ENCODE data around the gene TTC21B. TPM values are rescaled to one million over a fixed set of nuclear protein-coding genes. Genes with fewer than 3 reads are reported as not detected.
"Not testable (repeated sequence)": the region's sequence is repeated elsewhere in the genome, so short reads cannot be mapped to it uniquely, and the experiment has no call there.

The TTC21B gene
- polyA plus RNA-seq, 3 donors, result 4.4 to 6.3 (median 5.8) TPM

DNA sequence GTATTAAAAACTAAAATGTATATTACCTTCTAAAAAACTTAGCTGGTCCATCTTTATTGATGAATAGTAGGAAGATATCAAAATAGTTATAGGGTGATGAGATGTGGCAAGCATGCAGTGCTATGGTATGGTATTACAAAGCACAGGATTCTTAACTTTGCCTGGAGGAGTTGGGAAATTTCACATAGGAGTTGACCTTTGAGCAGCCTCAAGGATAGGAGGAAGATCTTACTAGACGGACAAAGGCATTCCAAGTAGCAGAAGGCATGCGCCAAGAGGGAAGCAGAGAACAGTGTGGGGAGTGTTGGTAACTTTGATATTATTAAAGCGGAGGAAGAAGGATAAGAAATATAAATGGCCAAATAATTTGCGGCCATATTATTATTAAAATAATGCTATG lies 60.0 kb downstream of the TTC21B start:
- no peak overlapping the region for H3K27ac ChIP-seq (ENCODE audit: low read depth, low read length)
- 92 to 94% (median 93%) methylated on average over 4 of the region's 4 CpGs for WGBS, 3 donors

DNA sequence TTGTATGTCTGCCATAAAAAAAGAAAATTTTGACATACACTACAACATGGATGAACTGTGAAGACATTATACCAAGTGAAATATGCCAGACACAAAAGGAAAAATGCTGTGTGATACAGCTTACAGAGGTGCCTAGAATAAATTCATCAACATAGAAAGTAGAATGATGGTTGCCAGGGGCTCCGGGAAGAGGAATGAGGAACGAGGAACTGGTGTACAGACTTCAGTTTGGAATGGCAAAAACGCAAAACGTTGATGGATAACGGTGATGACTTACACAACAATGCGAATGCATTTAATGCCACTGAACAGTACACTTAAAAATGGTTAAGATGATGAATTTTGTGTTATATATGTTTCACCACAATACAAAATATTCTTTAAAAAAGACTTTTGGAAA lies 61.0 kb downstream of the TTC21B start:
- WGBS, 3 donors, result 91 to 99% (median 95%) methylated on average over 6 of the region's 6 CpGs

DNA sequence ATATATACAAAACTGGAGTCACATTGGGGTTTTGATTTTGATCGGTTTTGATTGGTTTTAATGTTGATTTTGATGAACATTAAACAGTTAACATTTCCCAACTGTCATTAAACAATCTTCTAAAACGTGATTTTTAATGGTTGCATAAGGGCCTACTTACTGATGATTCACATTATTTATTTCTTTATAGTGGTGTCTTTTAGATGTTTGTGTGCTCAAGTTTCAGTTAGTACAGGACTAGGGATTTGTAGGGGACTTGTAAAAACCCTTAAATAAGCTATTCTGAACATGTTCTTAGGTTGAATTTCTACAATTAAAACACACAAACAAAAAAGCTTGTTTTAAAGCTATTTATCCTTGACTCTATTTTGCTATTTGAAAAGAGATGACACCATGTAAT lies 61.6 kb downstream of the TTC21B start:
- WGBS, 3 donors, result 69 to 72% (median 71%) methylated on average over 2 of the region's 2 CpGs
- H3K27ac ChIP-seq (ENCODE audit: low read depth, low read length), result no peak overlapping the region

More for the DNA sequence above, 61.0 kb downstream of the TTC21B start:
- no peak overlapping the region for H3K27ac ChIP-seq (ENCODE audit: low read depth, low read length)

DNA sequence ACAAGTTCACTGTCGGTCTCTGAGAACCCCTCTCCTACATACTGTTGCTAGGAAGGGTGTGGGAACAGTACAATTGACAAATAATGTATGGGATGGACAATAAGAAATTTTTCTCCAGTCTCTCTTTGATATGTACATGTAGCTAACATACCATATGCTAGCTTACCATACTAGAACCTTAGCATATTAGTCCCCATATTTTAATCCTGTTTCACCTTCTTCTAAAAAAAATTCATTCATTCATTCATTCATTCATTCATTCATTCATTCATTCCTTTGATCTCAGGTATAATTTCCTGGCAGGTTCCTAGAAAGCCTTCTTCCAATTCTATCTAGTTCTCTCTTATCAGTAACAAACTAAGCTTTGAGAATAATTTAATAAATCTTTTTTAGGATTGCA lies 62.2 kb downstream of the TTC21B start:
- H3K27ac ChIP-seq (ENCODE audit: low read depth, low read length), result no peak overlapping the region
- WGBS, 3 donors, result 100% methylated on average over 1 of the region's 1 CpG

DNA sequence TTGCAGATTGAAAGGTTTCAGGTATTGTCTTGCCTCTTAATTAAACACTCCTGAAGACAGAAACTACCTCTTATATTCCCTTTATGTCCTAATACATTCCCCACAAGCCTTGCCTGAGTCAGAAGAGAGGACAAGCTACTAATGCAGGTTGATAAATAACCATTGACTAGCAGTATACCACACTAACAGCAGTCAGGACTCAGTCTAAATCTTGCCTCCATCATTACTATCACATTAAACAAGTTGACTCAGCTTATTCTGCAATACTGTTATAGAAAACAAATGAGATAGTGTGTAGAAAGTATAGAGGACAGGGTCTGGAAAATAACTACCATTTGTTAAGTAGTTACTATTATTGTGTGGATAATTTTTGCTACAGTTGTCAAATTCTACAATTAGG lies 63.8 kb downstream of the TTC21B start:
- H3K27ac ChIP-seq (ENCODE audit: low read depth, low read length), result no peak overlapping the region

DNA sequence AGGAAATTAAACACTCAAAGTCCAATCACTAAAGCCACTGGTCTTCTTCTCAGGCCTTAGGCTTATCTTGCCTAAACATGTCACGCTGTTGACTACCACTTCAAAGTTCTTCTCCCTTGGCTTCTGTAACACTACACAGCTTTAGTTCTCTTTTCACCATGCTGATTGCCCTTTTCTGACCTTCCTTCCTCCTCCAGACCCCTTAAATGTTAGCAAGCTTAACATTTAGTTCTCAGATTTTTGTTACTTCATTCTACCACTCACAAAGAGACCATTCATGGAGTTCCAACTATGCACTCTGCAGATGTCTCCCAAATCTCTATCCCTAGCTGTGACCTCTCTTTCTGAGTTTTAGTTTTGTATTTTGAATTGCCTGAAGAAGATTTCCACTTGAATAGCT lies 64.4 kb downstream of the TTC21B start:
- no peak overlapping the region for H3K27ac ChIP-seq (ENCODE audit: low read depth, low read length)
- 42 to 77% (median 68%) methylated on average over 1 of the region's 1 CpG for WGBS, 3 donors

DNA sequence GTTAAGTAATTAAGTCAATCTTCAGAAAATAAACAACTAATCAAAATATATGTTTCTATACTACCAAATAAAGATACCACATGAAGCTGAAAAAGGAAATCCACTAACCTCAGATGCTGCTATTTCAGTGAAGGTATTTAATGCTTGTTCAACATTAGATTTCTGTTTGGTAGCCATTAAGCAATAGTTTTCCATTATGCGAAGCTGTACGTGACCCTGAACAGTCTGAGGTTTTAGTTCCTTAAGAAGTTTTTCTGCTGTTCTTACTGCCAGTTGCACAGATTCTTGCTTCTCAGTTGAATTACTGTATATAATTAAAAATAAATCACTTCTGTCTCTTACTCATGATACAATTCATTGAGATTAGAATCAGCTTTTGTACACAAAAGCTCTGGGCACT lies 65.4 kb downstream of the TTC21B start:
- WGBS, 3 donors, result 76 to 89% (median 78%) methylated on average over 2 of the region's 2 CpGs
- H3K27ac ChIP-seq (ENCODE audit: low read depth, low read length), result no peak overlapping the region

DNA sequence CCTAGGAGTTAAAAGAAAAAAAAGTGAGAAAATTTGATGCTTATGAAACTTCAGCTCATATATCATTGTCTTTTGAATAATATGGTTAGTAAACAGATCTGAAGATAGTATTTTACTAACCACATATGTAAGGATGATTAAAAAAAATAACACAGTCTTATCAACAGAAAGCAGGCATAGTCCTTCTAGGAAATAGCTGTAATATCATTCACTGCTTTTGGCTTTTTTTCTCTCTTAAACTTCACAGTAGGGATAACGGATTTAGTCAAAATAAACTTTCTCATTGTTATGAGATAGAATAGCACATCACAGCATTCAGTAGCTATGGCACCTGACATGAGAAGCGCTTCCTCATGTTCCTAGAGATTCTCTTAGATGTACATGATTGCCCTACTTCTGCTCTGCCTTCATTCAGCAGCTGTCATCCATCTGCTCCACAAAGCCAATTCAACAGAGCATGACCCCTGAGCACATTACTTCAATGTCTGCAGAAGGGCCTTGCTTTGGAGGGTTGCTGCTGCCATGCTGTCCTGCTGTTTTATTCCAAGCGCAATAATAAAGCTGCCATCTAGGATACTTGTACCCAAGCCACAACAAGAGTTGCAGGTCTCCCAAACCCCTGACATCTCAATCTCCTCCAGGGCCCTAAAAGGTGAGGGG lies 67.0 kb downstream of the TTC21B start:
- 94 to 99% (median 97%) methylated on average over 3 of the region's 3 CpGs for WGBS, 3 donors
- no peak overlapping the region for H3K27ac ChIP-seq (ENCODE audit: low read depth, low read length)

DNA sequence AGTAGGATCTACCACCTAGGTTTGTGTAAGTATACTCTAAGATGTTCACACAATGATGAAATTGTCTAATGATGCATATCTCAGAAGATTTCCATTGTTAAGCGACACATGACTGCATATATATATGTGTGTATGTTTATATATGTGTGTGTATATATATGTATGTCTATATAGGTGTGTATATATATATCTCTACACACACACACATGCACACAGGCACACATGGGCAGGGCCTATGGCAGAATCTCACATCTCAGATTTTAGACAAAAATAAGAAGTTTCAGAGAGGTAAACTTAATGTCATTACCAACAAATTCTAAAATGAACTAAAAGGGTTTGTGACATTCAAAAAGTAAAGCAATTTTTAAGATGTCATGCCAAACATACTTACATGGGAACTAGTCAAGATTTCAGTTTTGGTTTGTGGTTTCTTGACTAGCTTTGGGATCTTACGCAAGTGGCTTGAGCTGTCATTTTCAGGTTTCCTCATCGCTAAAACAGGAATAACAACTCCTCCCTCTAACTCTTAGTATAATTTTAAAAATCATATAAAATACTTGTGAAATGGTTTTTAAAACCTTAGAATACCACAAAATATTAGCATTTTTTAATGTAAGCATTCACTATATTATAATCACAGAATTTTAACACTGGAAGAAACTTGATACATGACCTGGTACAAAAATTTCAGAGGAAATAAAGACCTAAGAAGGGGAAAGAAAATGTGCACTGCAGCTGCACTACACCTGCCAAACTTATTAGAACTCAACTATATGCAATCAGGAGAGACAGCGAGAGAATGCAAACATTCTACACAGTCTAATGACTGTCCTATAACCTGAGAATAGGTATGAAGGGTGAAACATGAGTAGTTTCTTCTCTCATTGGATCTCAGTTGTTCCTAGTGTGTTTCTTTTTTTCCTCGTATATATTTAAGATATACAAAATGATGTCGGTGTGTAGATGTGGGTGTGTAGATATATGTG lies 75.7 kb downstream of the TTC21B start:
- H3K27ac ChIP-seq (ENCODE audit: low read depth, low read length), result no peak overlapping the region
- 76 to 84% (median 79%) methylated on average over 6 of the region's 6 CpGs for WGBS, 3 donors

DNA sequence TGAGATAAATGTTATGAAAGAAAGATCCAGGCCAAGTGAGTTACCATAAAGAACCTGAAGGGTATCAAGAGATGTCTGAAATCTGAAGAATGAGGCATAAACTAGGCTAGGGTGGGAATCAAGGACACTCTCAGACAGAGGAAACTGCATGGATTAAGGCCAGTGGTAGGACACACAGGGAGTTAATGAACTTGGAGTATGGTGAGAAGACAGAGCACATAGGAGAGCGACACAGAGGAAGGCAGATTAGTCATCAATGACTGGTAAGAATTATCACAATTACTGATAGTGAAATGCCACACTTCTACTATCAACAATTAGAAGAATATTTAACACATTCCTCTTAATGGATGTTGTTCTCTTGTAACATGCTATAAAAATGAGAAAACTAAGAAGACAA lies 76.9 kb downstream of the TTC21B start:
- no peak overlapping the region for H3K27ac ChIP-seq (ENCODE audit: low read depth, low read length)
- WGBS, 3 donors, result 56 to 65% (median 59%) methylated on average over 1 of the region's 1 CpG

DNA sequence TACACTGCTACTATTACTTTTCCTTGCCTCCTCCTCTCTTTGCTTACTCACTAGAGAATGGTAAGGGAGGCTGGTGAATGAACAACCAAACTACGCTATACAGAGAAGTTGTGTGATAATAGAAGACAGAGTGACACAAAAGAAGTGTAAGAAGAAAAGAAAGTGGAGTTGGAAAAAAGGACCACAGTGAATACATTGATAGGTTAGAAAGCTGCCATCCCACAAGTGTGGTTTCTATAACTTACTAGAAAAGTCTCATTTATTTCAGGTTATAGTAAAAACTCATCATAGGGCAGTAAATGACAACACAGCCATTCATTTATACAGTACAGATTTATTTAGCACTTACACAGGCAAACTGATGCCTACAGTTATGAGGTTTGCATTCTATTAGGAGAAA lies 77.3 kb downstream of the TTC21B start:
- H3K27ac ChIP-seq (ENCODE audit: low read depth, low read length), result no peak overlapping the region
- 88 to 93% (median 90%) methylated on average over 1 of the region's 1 CpG for WGBS, 3 donors

DNA sequence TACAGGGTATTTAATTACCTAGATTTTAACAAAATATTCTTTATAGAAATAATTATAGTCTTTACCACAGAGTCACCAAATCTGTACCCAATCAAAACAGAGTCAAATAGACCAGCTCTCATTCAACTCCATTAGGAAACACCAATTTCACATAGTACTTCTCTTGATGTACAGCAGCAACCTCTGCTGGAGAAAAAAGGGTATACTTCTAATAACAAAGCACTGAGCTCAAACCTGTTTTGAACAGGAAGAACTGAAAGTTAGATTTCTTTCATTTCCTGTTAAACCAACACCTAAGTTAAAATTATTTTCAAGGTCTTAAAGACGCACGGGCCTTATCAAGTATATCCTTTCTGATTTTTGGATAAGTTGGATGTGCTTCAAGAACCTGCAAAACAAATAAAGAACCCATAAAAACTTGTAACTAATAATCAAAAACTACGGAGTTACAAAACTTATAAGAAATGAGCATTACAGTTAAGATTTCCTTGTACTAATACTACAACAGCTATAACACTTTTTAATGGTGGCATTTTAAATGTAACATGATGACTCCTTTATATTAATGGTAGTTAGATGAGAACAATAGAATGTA lies 79.0 kb downstream of the TTC21B start:
- no peak overlapping the region for H3K27ac ChIP-seq (ENCODE audit: low read depth, low read length)
- WGBS, 3 donors, result 22 to 42% (median 38%) methylated on average over 3 of the region's 3 CpGs

DNA sequence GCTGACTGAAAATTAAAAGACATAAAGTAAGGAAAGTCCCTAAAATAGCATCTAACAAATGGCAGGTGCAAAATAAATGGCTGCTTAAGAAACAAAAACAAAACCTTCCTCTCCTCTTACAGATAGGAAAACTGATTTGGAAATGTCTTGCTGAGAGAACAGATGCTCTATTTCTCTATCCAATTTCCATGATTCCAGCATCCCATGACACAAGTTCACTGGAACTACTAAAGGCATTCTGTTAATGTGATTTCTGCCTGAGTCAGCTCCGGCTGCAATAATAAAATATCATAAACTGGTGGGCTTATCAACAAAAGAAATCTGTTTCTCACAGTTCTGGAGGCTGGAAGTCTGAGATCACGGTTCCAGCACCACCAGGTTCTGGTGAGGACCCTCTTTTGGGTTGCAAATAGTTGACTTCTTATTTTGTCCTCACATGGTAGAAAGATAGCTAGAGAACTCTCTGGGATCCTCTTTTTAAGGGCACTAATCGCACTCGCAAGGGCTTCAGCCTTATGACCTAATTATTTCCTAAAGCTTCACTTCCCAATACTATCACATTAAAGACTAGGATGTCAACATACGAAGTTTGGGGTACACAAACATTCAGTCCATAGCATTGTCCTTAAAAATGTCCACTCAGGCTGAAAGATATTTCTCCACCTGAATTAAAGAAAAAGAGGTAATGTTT lies 81.3 kb downstream of the TTC21B start:
- WGBS, 3 donors, result 94 to 98% (median 96%) methylated on average over 5 of the region's 5 CpGs
- no peak overlapping the region for H3K27ac ChIP-seq (ENCODE audit: low read depth, low read length)

DNA sequence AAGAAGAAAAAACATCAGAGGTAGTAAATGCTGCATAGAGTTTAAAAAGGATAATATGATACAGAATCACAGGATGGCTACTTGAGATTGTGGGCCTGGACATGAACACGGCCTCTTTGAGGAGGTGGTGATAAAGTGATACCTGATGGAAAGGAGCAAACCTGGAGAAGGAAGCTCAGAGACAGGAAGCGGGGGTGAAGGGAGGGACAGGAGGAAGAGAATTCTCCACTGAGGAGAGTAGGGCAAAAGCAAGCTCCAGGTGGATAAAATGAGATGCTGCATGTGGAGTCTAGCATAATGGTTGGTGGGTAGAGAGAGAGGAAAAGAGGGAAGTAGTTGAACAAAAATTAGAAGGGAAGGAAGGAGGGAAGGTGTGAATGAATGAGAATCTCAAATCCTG lies 82.6 kb downstream of the TTC21B start:
- 89 to 94% (median 91%) methylated on average over 2 of the region's 2 CpGs for WGBS, 3 donors
- no peak overlapping the region for H3K27ac ChIP-seq (ENCODE audit: low read depth, low read length)

DNA sequence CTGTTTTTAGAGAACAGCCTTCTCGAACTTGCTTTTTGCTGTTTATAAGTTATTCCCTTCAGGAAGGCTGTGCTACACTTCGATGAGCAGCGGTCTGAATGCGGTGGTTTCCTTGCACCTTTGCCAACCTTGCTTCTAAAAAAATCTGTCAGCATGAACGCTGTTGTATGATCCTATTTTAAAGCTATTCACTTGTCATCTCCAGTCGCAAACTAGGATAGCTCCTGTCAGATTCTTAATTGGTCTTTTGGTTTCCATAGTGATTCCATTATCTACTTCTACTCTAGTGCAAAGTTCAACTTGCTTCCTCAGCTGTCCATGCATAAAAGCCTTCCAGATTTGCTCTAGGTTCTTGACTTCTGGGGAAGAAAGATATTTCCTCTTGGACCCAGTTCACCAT lies 83.2 kb downstream of the TTC21B start:
- H3K27ac ChIP-seq (ENCODE audit: low read depth, low read length), result no peak overlapping the region
- 83 to 91% (median 88%) methylated on average over 6 of the region's 6 CpGs for WGBS, 3 donors

DNA sequence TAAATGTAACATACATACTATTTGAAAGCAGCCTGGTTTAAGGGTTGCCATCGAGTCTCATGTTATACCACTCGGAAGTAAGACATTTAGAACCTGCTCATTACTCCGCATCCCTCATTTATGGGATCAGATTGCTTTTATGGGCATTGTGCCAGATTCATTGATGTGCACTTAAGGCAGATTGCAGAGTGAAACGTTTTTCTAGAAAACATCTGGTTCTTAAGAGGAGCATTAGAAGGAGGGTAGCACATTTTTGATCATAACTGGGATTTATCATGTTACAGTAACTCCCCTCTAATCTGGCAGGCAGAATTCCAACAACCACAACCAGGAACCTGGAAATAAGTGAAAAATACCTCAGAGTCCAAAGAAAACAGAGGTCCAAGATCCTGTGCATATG lies 85.4 kb downstream of the TTC21B start:
- no peak overlapping the region for H3K27ac ChIP-seq (ENCODE audit: low read depth, low read length)
- 51 to 66% (median 63%) methylated on average over 4 of the region's 4 CpGs for WGBS, 3 donors

DNA sequence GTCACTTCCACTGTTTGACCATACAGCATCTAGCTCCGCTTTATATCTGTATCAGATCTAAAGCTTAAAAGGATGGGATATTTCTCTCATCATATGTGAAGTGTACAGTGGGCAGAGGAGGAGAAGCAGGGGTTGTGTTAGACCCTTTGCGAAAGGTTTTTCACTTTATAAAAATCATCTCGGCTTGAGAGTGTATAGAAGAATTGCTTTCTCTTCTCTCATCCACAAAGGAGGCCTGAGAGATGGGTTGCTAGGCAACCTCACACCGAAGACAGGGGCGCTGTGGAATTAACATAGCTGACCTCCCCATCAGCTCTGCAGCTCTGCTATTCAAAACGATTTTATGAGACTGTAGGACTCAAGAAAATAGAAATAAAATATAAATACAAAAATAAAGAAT lies 89.3 kb downstream of the TTC21B start:
- 71 to 79% (median 76%) methylated on average over 6 of the region's 6 CpGs for WGBS, 3 donors
- H3K27ac ChIP-seq (ENCODE audit: low read depth, low read length), result no peak overlapping the region

DNA sequence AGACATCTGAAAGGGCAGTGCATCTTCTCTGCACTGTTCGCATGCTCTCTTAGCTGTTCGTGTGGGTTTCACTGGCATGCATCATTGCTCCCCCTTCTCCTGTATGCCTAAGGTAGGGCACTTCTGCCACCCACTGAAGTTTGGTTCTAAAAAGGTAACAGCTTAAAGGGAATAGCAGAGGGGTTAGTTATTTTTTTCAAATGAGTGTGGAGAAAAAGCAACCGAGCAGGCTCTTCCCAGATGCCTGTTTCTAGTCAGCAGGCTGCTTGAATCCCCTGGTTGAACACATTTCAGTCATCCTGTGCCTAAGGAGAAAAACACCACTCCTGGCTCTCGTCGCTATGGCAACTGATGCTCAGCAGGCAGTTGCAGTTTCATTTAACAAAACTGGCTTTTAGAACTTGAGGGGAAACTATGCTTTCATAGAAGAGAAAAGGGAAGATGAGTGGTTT lies 89.7 kb downstream of the TTC21B start:
- 88 to 90% (median 89%) methylated on average over 5 of the region's 5 CpGs for WGBS, 3 donors
- no peak overlapping the region for H3K27ac ChIP-seq (ENCODE audit: low read depth, low read length)

DNA sequence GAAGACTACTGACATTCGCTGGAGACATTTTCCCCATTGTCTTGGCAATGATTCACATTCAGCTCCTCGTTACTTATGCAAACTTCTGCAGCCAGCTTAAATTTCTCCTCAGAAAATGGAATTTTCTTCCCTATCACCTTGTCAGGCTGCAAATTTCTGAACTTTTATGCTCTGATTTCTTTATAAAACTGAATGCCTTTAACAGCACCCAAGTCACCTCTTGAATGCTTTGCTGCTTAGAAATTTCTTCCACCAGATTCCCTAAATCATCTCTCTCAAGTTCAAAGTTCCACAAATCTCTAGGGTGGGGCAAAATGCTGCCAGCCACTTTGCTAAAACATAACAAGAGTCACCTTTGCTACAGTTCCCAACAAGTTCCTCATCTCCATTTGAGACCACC lies 92.5 kb downstream of the TTC21B start:
- H3K27ac ChIP-seq (ENCODE audit: low read depth, low read length), result not testable (repeated sequence)
- 94 to 100% (median 96%) methylated on average over 2 of the region's 2 CpGs for WGBS, 3 donors
